ENCODE results near the gene NNAT. TPM values are rescaled to one million over a fixed set of nuclear protein-coding genes. Genes with fewer than 3 reads are reported as not detected.

NNAT gene
- total and polyA plus RNA-seq, 2 donors (not counting 3 experiments of a cell fraction or from before 2014, with no cell fraction given): 2.3 to 32.9 TPM

DNA sequence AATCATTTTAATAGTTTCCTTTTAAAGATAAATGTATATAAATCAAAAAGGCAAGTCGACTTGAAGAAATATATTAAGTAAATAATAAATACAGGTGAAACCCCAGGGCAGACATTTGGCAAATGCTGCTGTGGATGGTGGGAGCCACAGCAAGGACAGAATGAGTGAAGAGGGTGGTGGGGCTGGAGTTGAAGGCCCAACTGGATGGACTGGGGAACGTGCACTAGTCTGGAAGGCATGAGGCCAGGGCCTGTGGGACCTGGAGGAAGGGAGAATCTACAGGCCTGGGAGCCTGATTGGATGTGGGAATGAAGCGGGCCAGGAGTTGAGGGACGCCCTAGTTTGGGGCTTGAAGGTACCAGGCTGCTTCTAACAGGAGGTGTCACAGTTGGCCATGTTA lies 37.3 kb downstream of the NNAT start:
- Histone ChIP-seq H3K9me3 (replicated peaks; ENCODE audit: control insufficient read depth, insufficient read depth, low read length) (no peaks in the 10 kb centered on the region), H3K9ac (replicated peaks; ENCODE audit: extremely low read depth, insufficient read depth, low read length) (no peak overlapping the region), H3K79me2 (ENCODE audit: control insufficient read depth, insufficient read depth, low read length) (no peaks in the 10 kb centered on the region), H3K27me3 (ENCODE audit: control insufficient read depth in 2 of 2, insufficient read depth in 2 of 2, low read length in 2 of 2) (peaks cover 7 to 12% of the 10 kb centered on the region in 2 experiments), H3K36me3 (ENCODE audit: control insufficient read depth in 2 of 2, extremely low read depth in 1 of 2, insufficient read depth in 2 of 2, low read length in 2 of 2) (no peaks in the 10 kb centered on the region), H3K9me1 (replicated peaks; ENCODE audit: control insufficient read depth, extremely low read depth, insufficient read depth, low read length) (no peaks in the 10 kb centered on the region), H3K4me3 (replicated peaks in 1 of 3; ENCODE audit: insufficient read depth in 1 of 3, low read depth in 1 of 3, low read length in 3 of 3) (no peak overlapping the region), H3K4me1 (ENCODE audit: control insufficient read depth, extremely low read depth, insufficient read depth, low read length) (no peaks in the 10 kb centered on the region), H4K20me1 (replicated peaks; ENCODE audit: control insufficient read depth, extremely low read depth, insufficient read depth, low read length) (no peaks in the 10 kb centered on the region), H3K4me2 (ENCODE audit: insufficient read depth, low read length) (no peak overlapping the region), H3K27ac (ENCODE audit: insufficient read depth, low read depth, low read length) (no peak overlapping the region), H2AFZ (ENCODE audit: low read depth, low read length) (no peak overlapping the region)
- POLR2A ChIA-PET: no interaction called here
- dilution Hi-C loops (cut with MboI; ENCODE audit: extremely low pct_ligation_motif_present, low sequenced_read_pairs): no loop called here
- DNase-seq (ENCODE audit: low read depth, low spot score) (no peak), FAIRE-seq (no peak)
- intact Hi-C loops (cut with micrococcal nuclease): no loop called here
- BruUV-seq (replicated peaks): no TSS peak
- TF ChIP-seq, protein P1, sequence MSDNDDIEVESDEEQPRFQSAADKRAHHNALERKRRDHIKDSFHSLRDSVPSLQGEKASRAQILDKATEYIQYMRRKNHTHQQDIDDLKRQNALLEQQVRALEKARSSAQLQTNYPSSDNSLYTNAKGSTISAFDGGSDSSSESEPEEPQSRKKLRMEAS (IDR thresholded peaks at IDR 0.05; ENCODE audit: insufficient read depth, insufficient read length): no peak
- CTCF ChIA-PET: no interaction called here

DNA sequence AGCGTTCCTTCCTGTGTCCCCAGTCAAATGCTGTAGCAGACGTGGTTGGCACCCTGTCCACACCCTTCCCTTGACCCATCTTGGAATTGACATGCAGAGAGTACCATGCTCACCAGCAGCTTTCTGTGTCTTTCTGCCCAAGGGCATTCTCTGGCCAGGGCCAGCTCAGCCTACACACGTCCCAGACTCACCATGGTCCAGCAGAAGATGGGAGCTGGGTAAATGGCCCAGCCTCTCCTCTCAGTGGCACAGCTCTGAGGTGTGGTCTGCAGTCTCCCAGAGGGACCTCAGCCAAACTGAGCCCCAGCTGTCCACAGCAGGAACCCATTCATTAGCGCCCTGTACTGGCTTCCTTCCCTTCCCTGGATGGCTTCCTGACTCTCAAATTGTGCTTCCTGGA lies 37.7 kb downstream of the NNAT start:
- Histone ChIP-seq H3K4me1 (ENCODE audit: control insufficient read depth, extremely low read depth, insufficient read depth, low read length) (no peaks in the 10 kb centered on the region), H2AFZ (ENCODE audit: low read depth, low read length) (no peak overlapping the region), H4K20me1 (replicated peaks; ENCODE audit: control insufficient read depth, extremely low read depth, insufficient read depth, low read length) (no peaks in the 10 kb centered on the region), H3K27ac (ENCODE audit: insufficient read depth, low read depth, low read length) (no peak overlapping the region), H3K36me3 (ENCODE audit: control insufficient read depth in 2 of 2, extremely low read depth in 1 of 2, insufficient read depth in 2 of 2, low read length in 2 of 2) (no peaks in the 10 kb centered on the region), H3K4me2 (ENCODE audit: insufficient read depth, low read length) (no peak overlapping the region), H3K9me3 (replicated peaks; ENCODE audit: control insufficient read depth, insufficient read depth, low read length) (no peaks in the 10 kb centered on the region), H3K9me1 (replicated peaks; ENCODE audit: control insufficient read depth, extremely low read depth, insufficient read depth, low read length) (no peaks in the 10 kb centered on the region), H3K27me3 (ENCODE audit: control insufficient read depth in 2 of 2, insufficient read depth in 2 of 2, low read length in 2 of 2) (peaks cover 7 to 11% of the 10 kb centered on the region in 2 experiments), H3K9ac (replicated peaks; ENCODE audit: extremely low read depth, insufficient read depth, low read length) (no peak overlapping the region), H3K4me3 (replicated peaks in 1 of 3; ENCODE audit: insufficient read depth in 1 of 3, low read depth in 1 of 3, low read length in 3 of 3) (no peak overlapping the region), H3K79me2 (ENCODE audit: control insufficient read depth, insufficient read depth, low read length) (no peaks in the 10 kb centered on the region)
- ChIA-PET CTCF (no interaction called here), POLR2A (no interaction called here)
- DNase-seq (ENCODE audit: low read depth, low spot score) (no peak), FAIRE-seq (no peak)
- BruUV-seq (replicated peaks): no TSS peak
- dilution Hi-C loops (cut with MboI; ENCODE audit: extremely low pct_ligation_motif_present, low sequenced_read_pairs) (no loop called here), intact Hi-C loops (cut with micrococcal nuclease) (no loop called here)
- TF ChIP-seq EZH2 (IDR thresholded peaks at IDR 0.05; ENCODE audit: borderline replicate concordance, low read depth, low read length, severe bottlenecking) (no peak), JUN (IDR thresholded peaks at IDR 0.05; ENCODE audit: borderline replicate concordance, insufficient read depth, insufficient read length, low read depth) (no peak), POLR2A (IDR thresholded peaks at IDR 0.05; ENCODE audit: low read depth, low read length) (no peak), MYC (IDR thresholded peaks at IDR 0.05; ENCODE audit: low read depth, low read length) (no peak), FOS (IDR thresholded peaks at IDR 0.05; ENCODE audit: borderline replicate concordance, insufficient read depth, low read length) (no peak), GATA2 (IDR thresholded peaks at IDR 0.05; ENCODE audit: insufficient read depth, insufficient read length, low read depth, low read length) (no peak), POLR2AphosphoS5 (IDR thresholded peaks at IDR 0.05; ENCODE audit: insufficient read depth, low read depth, low read length) (no peak)
- TF ChIP-seq, protein P2, sequence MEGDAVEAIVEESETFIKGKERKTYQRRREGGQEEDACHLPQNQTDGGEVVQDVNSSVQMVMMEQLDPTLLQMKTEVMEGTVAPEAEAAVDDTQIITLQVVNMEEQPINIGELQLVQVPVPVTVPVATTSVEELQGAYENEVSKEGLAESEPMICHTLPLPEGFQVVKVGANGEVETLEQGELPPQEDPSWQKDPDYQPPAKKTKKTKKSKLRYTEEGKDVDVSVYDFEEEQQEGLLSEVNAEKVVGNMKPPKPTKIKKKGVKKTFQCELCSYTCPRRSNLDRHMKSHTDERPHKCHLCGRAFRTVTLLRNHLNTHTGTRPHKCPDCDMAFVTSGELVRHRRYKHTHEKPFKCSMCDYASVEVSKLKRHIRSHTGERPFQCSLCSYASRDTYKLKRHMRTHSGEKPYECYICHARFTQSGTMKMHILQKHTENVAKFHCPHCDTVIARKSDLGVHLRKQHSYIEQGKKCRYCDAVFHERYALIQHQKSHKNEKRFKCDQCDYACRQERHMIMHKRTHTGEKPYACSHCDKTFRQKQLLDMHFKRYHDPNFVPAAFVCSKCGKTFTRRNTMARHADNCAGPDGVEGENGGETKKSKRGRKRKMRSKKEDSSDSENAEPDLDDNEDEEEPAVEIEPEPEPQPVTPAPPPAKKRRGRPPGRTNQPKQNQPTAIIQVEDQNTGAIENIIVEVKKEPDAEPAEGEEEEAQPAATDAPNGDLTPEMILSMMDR (IDR thresholded peaks at IDR 0.05; ENCODE audit: extremely low read depth in 1 of 2, insufficient read depth in 1 of 2, low read depth in 1 of 2, low read length in 2 of 2): no peak
- TF ChIP-seq, protein P1 (IDR thresholded peaks at IDR 0.05; ENCODE audit: insufficient read depth, insufficient read length): no peak

Data from endothelial cell of umbilical vein (primary cell).